Measurements from ENCODE around the gene CYP2U1. TPM values are rescaled to one million over a fixed set of nuclear protein-coding genes. Genes with fewer than 3 reads are reported as not detected.

CYP2U1 gene
- total and polyA plus RNA-seq, 9 of the 15 experiments (the other 6 are each of a cell fraction or from before 2014, with no cell fraction given): 0.03 to 0.15 (median 0.07) TPM

GRCh38 chr4:107917500-107917899, 13.8 kb upstream of the CYP2U1 start:
- ChIA-PET CTCF (ENCODE audit: low intra/inter-chr PET ratio) (no interaction called here), POLR2A (no interaction called here)
- H3K27ac ChIP-seq (ENCODE audit: extremely low read depth, low read depth, low read length): no peak overlapping the region
- intact Hi-C loops (cut with micrococcal nuclease): loop anchor here (10.0 kb wide), 1 partner anchor 657 kb away; no protein-coding TSS in a partner anchor
- TF ChIP-seq CREB5 (CRISPR knock-in tag; IDR thresholded peaks at IDR 0.05) (no peak), ZNF23 (CRISPR knock-in tag; IDR thresholded peaks at IDR 0.05) (no peak), ARID3A (IDR thresholded peaks at IDR 0.05; ENCODE audit: borderline replicate concordance, low read depth, low read length) (no peak), ATF4 (CRISPR knock-in tag; IDR thresholded peaks at IDR 0.05) (no peak), PHB2 (IDR thresholded peaks at IDR 0.05; ENCODE audit: low read depth) (no peak), CTCFL (IDR thresholded peaks at IDR 0.05; ENCODE audit: borderline replicate concordance, insufficient read depth, low read depth, low read length, poor library complexity, severe bottlenecking) (no peak), LEF1 (IDR thresholded peaks at IDR 0.05) (no peak), CUX1 (CRISPR knock-in tag; IDR thresholded peaks at IDR 0.05) (no peak)
- in situ Hi-C loops (cut with MboI): loop anchor here (25.0 kb wide), 1 partner anchor 155 kb away; no protein-coding TSS in a partner anchor
- no TSS peak for BruUV-seq (replicated peaks)
- H3K9ac ChIP-seq (ENCODE audit: insufficient read depth in 1 of 2, low read depth in 2 of 2, low read length in 2 of 2): no peak overlapping the region
- no peaks in the 10 kb centered on the region for H4K20me1 ChIP-seq (replicated peaks; ENCODE audit: control insufficient read depth, insufficient read depth, low read length)
- WGBS (ENCODE audit: insufficient coverage, low coverage, missing lambda C conversion rate): 8% methylated on average over 2 of the region's 2 CpGs
- ATAC-seq (no peak), DNase-seq (ENCODE audit: extremely low read depth in 1 of 4, low spot score in 3 of 4) (no peak), FAIRE-seq (no peak)
- H3K9me1 ChIP-seq (ENCODE audit: control insufficient read depth, insufficient read depth, low read length): no peaks in the 10 kb centered on the region
- no peaks in the 10 kb centered on the region for H3K36me3 ChIP-seq (ENCODE audit: control insufficient read depth, insufficient read depth, low read length)
- H2AFZ ChIP-seq (ENCODE audit: low read depth, low read length): no peak overlapping the region
- H3K4me2 ChIP-seq (ENCODE audit: insufficient read depth, low read length): no peak overlapping the region
- H3K4me3 ChIP-seq: no peak overlapping the region
- no peaks in the 10 kb centered on the region; a peak in 1 of 5 replicates for H3K27me3 ChIP-seq (ENCODE audit: control insufficient read depth in 2 of 2, insufficient read depth in 2 of 2, low read length in 2 of 2)
- no peaks in the 10 kb centered on the region for H3K79me2 ChIP-seq (ENCODE audit: control insufficient read depth, insufficient read depth, low read length)
- no peaks in the 10 kb centered on the region for H3K9me3 ChIP-seq (replicated peaks; ENCODE audit: control insufficient read depth, insufficient read depth, low read depth, low read length)
- H3K4me1 ChIP-seq (replicated peaks in 1 of 2; ENCODE audit: control insufficient read depth in 2 of 2, insufficient read depth in 2 of 2, low read length in 2 of 2): no peaks in the 10 kb centered on the region
